ENCODE measurements around the gene PTOV1.

Gene PTOV1

DNA sequence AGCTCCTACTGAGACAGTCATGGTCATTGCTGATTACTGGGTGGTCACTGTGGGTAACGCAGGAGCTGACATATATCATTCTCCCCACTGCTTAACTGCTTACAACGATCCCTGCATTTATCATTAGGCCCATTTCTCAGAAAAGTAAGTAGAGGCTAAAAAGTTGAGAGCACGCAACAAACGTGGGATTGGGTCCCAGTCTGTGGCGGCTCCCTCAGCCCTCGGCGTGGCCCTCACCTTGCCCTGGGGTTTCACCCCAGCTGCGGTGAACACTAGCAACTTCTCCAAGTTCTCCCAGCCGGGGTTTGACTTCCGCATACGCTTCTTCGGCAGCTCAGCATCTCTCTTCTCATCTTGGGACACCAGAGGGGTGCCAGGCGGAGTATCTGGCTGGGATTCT lies 13.9 kb downstream of the PTOV1 start:
- H3K27me3 ChIP-seq (replicated peaks; ENCODE audit: control insufficient read depth, insufficient read depth, low read length, poor library complexity, severe bottlenecking) = no peaks in the 10 kb centered on the region
- no peaks in the 10 kb centered on the region for H3K9me3 ChIP-seq (ENCODE audit: control insufficient read depth, low read length)
- H3K36me3 ChIP-seq (ENCODE audit: control insufficient read depth, insufficient read depth, low read length) = peaks cover 33% of the 10 kb centered on the region
- H3K27ac ChIP-seq (ENCODE audit: insufficient read depth, low read length, poor library complexity, severe bottlenecking) = no peak overlapping the region
- H3K4me3 ChIP-seq (ENCODE audit: insufficient read depth, low read depth, low read length, poor library complexity, severe bottlenecking) = no peak overlapping the region
- peaks cover 19% of the 10 kb centered on the region for H3K4me1 ChIP-seq (ENCODE audit: control insufficient read depth, insufficient read depth, low read length, poor library complexity, severe bottlenecking)
- DNase-seq = no peak

GRCh38 chr19:49866933-49867782 lies 16.2 kb downstream of the PTOV1 start, which contains the start of gene PNKP:
Gene PNKP (minus strand): TSS chr19:49867576. CDS start chr19:49867204, 372 bp downstream.
- H3K36me3 ChIP-seq (ENCODE audit: control insufficient read depth, insufficient read depth, low read length) = peaks cover 16% of the 10 kb centered on the region
- peak; percentile 75 to 81 (median 76) for DNase-seq

DNA sequence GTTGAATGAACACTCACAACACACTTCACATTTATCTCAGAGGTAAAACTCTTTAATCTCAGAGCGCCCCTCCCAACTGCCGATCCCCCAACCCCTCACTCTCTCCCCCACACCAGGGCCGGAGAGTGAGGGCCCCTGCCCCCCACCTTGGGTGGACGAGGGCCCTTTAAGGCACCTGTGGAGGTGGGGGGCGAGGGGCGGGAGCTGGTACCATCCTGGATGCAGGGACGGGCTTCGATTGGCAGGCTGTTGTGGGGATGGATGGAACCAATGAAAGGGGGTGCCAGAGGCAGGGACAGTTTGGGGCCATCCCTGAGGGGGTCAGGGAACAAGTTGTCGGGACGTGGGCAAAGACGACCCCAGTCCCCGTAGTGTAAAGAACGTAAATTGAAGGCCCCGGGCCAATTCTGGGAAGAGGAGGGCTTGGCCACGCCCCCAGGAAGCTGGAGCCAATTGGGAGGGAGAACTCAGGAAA lies 18.1 kb downstream of the PTOV1 start:
- Histone ChIP-seq H3K9me3 (ENCODE audit: control insufficient read depth, low read length) (no peaks in the 10 kb centered on the region), H3K27me3 (replicated peaks; ENCODE audit: control insufficient read depth, insufficient read depth, low read length, poor library complexity, severe bottlenecking) (no peaks in the 10 kb centered on the region), H3K27ac (ENCODE audit: insufficient read depth, low read length, poor library complexity, severe bottlenecking) (peak overlapping the region; percentile 74), H3K4me3 (ENCODE audit: insufficient read depth, low read depth, low read length, poor library complexity, severe bottlenecking) (peak overlapping the region; percentile 28), H3K36me3 (ENCODE audit: control insufficient read depth, insufficient read depth, low read length) (peaks cover 5% of the 10 kb centered on the region), H3K4me1 (ENCODE audit: control insufficient read depth, insufficient read depth, low read length, poor library complexity, severe bottlenecking) (peaks cover 26% of the 10 kb centered on the region)
- no peak for DNase-seq

More at GRCh38 chr19:49866933-49867782, 16.2 kb downstream of the PTOV1 start, which contains the start of gene PNKP:
- Histone ChIP-seq H3K27me3 (replicated peaks; ENCODE audit: control insufficient read depth, insufficient read depth, low read length, poor library complexity, severe bottlenecking) (no peaks in the 10 kb centered on the region), H3K9me3 (ENCODE audit: control insufficient read depth, low read length) (no peaks in the 10 kb centered on the region), H3K4me3 (ENCODE audit: insufficient read depth, low read depth, low read length, poor library complexity, severe bottlenecking) (peak within 1 kb of the TSS; percentile 76), H3K27ac (ENCODE audit: insufficient read depth, low read length, poor library complexity, severe bottlenecking) (peak within 1 kb of the TSS; percentile 84), H3K4me1 (ENCODE audit: control insufficient read depth, insufficient read depth, low read length, poor library complexity, severe bottlenecking) (peaks cover 26% of the 10 kb centered on the region)

- peaks cover 3% of the 10 kb centered on the region for H3K36me3 ChIP-seq (ENCODE audit: control insufficient read depth, insufficient read depth, low read length)
- peak overlapping the region; percentile 61 for H3K4me3 ChIP-seq (ENCODE audit: insufficient read depth, low read depth, low read length, poor library complexity, severe bottlenecking)
- H3K4me1 ChIP-seq (ENCODE audit: control insufficient read depth, insufficient read depth, low read length, poor library complexity, severe bottlenecking) = peaks cover 26% of the 10 kb centered on the region
- H3K9me3 ChIP-seq (ENCODE audit: control insufficient read depth, low read length) = no peaks in the 10 kb centered on the region
- no peaks in the 10 kb centered on the region for H3K27me3 ChIP-seq (replicated peaks; ENCODE audit: control insufficient read depth, insufficient read depth, low read length, poor library complexity, severe bottlenecking)
- peak; percentile 83 to 90 (median 90) for DNase-seq
- H3K27ac ChIP-seq (ENCODE audit: insufficient read depth, low read length, poor library complexity, severe bottlenecking) = peak overlapping the region; percentile 74
Observed at GRCh38 chr19:49869484-49870308, 18.7 kb downstream of the PTOV1 start.

DNA sequence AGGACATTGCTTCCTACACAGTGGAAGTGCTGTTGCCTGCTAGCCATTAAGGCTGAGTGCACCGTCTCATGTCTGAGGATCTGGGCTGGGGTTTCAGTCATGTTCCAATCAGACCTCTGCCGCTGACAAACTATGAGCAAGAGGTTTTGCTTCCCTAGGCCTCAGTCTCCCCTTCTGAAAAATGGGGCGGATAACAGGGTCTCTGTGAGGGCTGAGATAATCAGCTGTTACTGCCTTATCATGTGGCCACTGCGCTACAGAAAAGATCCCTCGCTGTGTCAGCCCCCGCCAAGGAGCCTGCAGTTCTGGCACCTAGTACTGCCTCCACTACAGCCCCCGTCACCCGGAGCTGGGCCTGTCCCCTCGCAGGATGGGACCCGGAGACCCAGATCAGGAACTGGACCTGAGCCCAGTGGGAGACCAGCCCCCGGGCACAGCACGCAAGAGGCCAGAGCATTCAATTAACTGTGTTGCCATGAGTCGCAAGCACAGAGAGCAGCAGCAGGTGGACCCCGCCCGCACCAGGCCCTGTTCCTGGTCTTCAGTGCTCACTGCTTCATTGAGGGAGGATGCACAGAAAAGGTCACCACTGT lies 19.4 kb downstream of the PTOV1 start:
- Histone ChIP-seq H3K4me3 (ENCODE audit: insufficient read depth, low read depth, low read length, poor library complexity, severe bottlenecking) (peak overlapping the region; percentile 61), H3K4me1 (ENCODE audit: control insufficient read depth, insufficient read depth, low read length, poor library complexity, severe bottlenecking) (peaks cover 26% of the 10 kb centered on the region), H3K27ac (ENCODE audit: insufficient read depth, low read length, poor library complexity, severe bottlenecking) (peak overlapping the region; percentile 74), H3K36me3 (ENCODE audit: control insufficient read depth, insufficient read depth, low read length) (peaks cover 3% of the 10 kb centered on the region), H3K27me3 (replicated peaks; ENCODE audit: control insufficient read depth, insufficient read depth, low read length, poor library complexity, severe bottlenecking) (no peaks in the 10 kb centered on the region), H3K9me3 (ENCODE audit: control insufficient read depth, low read length) (no peaks in the 10 kb centered on the region)
- DNase-seq = no peak

DNA sequence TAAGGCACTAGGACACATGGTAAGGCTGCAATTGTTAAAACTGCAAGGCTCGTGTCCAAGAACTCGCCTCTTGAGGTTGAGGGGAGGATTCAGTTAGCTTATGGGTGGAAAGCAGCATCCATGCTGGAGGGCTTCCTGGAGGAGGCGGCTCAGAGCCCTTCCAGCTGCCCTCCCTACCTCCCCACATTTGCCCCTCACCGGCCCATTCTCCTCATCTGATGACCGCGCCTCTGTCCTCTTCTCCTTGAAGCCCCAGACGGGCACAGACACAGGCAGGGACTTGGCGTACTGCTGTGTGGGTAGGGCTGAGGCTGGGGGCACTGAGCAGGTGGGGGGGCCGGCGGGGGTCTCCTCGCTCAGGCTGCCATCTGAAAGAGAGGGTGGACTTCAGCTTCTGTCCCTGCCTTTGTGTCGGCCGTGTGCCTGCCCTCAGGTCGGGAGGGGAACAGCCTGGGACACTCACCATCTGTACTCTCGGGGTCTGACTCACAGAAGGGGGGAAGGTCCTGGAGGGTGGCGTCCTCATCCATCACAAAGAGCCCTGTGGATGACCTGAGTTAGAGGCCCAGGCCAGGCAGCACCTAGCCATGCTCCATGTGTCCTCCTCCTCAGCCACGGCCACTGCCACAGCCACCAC lies 20.5 kb downstream of the PTOV1 start:
- no peak overlapping the region for H3K4me3 ChIP-seq (ENCODE audit: insufficient read depth, low read depth, low read length, poor library complexity, severe bottlenecking)
- no peak overlapping the region for H3K27ac ChIP-seq (ENCODE audit: insufficient read depth, low read length, poor library complexity, severe bottlenecking)
- DNase-seq = no peak

GRCh38 chr19:49872245-49873128 lies 21.5 kb downstream of the PTOV1 start:
- no peak overlapping the region for H3K27ac ChIP-seq (ENCODE audit: insufficient read depth, low read length, poor library complexity, severe bottlenecking)
- H3K4me1 ChIP-seq (ENCODE audit: control insufficient read depth, insufficient read depth, low read length, poor library complexity, severe bottlenecking) = peaks cover 14% of the 10 kb centered on the region
- no peaks in the 10 kb centered on the region for H3K9me3 ChIP-seq (ENCODE audit: control insufficient read depth, low read length)
- H3K27me3 ChIP-seq (replicated peaks; ENCODE audit: control insufficient read depth, insufficient read depth, low read length, poor library complexity, severe bottlenecking) = no peaks in the 10 kb centered on the region
- no peak overlapping the region for H3K4me3 ChIP-seq (ENCODE audit: insufficient read depth, low read depth, low read length, poor library complexity, severe bottlenecking)
- H3K36me3 ChIP-seq (ENCODE audit: control insufficient read depth, insufficient read depth, low read length) = peaks cover 3% of the 10 kb centered on the region
- DNase-seq = no peak

More for the DNA sequence above, 20.5 kb downstream of the PTOV1 start:
- Histone ChIP-seq H3K36me3 (ENCODE audit: control insufficient read depth, insufficient read depth, low read length) (peaks cover 3% of the 10 kb centered on the region), H3K9me3 (ENCODE audit: control insufficient read depth, low read length) (no peaks in the 10 kb centered on the region), H3K27me3 (replicated peaks; ENCODE audit: control insufficient read depth, insufficient read depth, low read length, poor library complexity, severe bottlenecking) (no peaks in the 10 kb centered on the region), H3K4me1 (ENCODE audit: control insufficient read depth, insufficient read depth, low read length, poor library complexity, severe bottlenecking) (peaks cover 24% of the 10 kb centered on the region)

- Histone ChIP-seq H3K27ac (ENCODE audit: insufficient read depth, low read length, poor library complexity, severe bottlenecking) (no peak overlapping the region), H3K4me1 (ENCODE audit: control insufficient read depth, insufficient read depth, low read length, poor library complexity, severe bottlenecking) (peaks cover 15% of the 10 kb centered on the region), H3K36me3 (ENCODE audit: control insufficient read depth, insufficient read depth, low read length) (peaks cover 3% of the 10 kb centered on the region), H3K27me3 (replicated peaks; ENCODE audit: control insufficient read depth, insufficient read depth, low read length, poor library complexity, severe bottlenecking) (no peaks in the 10 kb centered on the region), H3K9me3 (ENCODE audit: control insufficient read depth, low read length) (no peaks in the 10 kb centered on the region), H3K4me3 (ENCODE audit: insufficient read depth, low read depth, low read length, poor library complexity, severe bottlenecking) (no peak overlapping the region)
- no peak for DNase-seq
Observed at GRCh38 chr19:49873129-49873521, 22.2 kb downstream of the PTOV1 start.

- Histone ChIP-seq H3K27ac (ENCODE audit: insufficient read depth, low read length, poor library complexity, severe bottlenecking) (no peak overlapping the region), H3K4me1 (ENCODE audit: control insufficient read depth, insufficient read depth, low read length, poor library complexity, severe bottlenecking) (peaks cover 20% of the 10 kb centered on the region), H3K9me3 (ENCODE audit: control insufficient read depth, low read length) (no peaks in the 10 kb centered on the region), H3K27me3 (replicated peaks; ENCODE audit: control insufficient read depth, insufficient read depth, low read length, poor library complexity, severe bottlenecking) (no peaks in the 10 kb centered on the region), H3K4me3 (ENCODE audit: insufficient read depth, low read depth, low read length, poor library complexity, severe bottlenecking) (no peak overlapping the region), H3K36me3 (ENCODE audit: control insufficient read depth, insufficient read depth, low read length) (peaks cover 3% of the 10 kb centered on the region)
- no peak for DNase-seq
Observed at GRCh38 chr19:49873834-49874233, 22.9 kb downstream of the PTOV1 start.
